Neuronal stem cell (in vitro differentiated cells): ENCODE results near the gene ZFYVE9.

ENCODE experiments used
- DNase-seq: peaks from one replicate; pipeline ENCODE4 v3.0.0-alpha.2; 2013; ENCODE audit warnings: low spot score
- H2AFZ ChIP-seq: one replicate; pipeline ENCODE4 v1.6.1; 2013; ENCODE audit warnings: mild to moderate bottlenecking, low read length, inconsistent platforms
- H2AK5ac ChIP-seq: 2 replicates; pipeline ENCODE4 v1.6.1; 2013; ENCODE audit warnings: low read depth, mild to moderate bottlenecking, inconsistent platforms, low read length, moderate library complexity, mixed read lengths
- H2BK120ac ChIP-seq: 2 replicates; pipeline ENCODE4 v1.6.1; 2013; ENCODE audit warnings: low read depth, mild to moderate bottlenecking, inconsistent platforms, low read length, moderate library complexity, mixed read lengths
- H2BK12ac ChIP-seq: one replicate; pipeline ENCODE4 v1.6.1; 2013; ENCODE audit warnings: low read length, inconsistent platforms
- H2BK15ac ChIP-seq: 2 replicates; pipeline ENCODE4 v1.6.1; 2013; ENCODE audit warnings: mild to moderate bottlenecking, low read length, inconsistent platforms, mixed read lengths
- H2BK5ac ChIP-seq: one replicate; pipeline ENCODE4 v1.6.1; 2013; ENCODE audit warnings: inconsistent platforms, mild to moderate bottlenecking, low read length, moderate library complexity
- H3K14ac ChIP-seq: one replicate; pipeline ENCODE4 v1.6.1; 2013; ENCODE audit warnings: low read length, inconsistent platforms
- H3K18ac ChIP-seq: 2 replicates; pipeline ENCODE4 v1.6.1; 2013; ENCODE audit warnings: low read length, inconsistent platforms
- H3K23ac ChIP-seq: 2 replicates; pipeline ENCODE4 v1.6.1; 2013; ENCODE audit warnings: low read depth, mild to moderate bottlenecking, mixed read lengths, low read length, inconsistent platforms; ENCODE audit not compliant: poor library complexity
- H3K27ac ChIP-seq: replicated peaks from 3 replicates; pipeline ENCODE4 v1.5.1; 2013; ENCODE audit warnings: low read length, inconsistent platforms
- H3K27me3 ChIP-seq, 3 experiments: 2 replicates each; pipeline ENCODE4 v1.6.1; 2013; ENCODE audit warnings: low read length in 3 of 3, mild to moderate bottlenecking in 2 of 3, inconsistent platforms in 1 of 3, low read depth in 1 of 3, mixed read lengths in 1 of 3, moderate library complexity in 1 of 3; ENCODE audit not compliant: control insufficient read depth in 3 of 3, insufficient read depth in 3 of 3
- H3K36me3 ChIP-seq, 2 donors: replicated peaks in 1 of 2; 2 replicates each; pipeline ENCODE4 v1.6.1; 2013; ENCODE audit warnings: low read length in 2 of 2; ENCODE audit not compliant: control insufficient read depth in 2 of 2, insufficient read depth in 2 of 2
- H3K4ac ChIP-seq: 2 replicates; pipeline ENCODE4 v1.6.1; 2013; ENCODE audit warnings: inconsistent platforms, mild to moderate bottlenecking, low read length, moderate library complexity
- H3K4me1 ChIP-seq, 2 donors: 1 replicate in 1 of 2; 2 replicates in 1 of 2; pipeline ENCODE4 v1.6.1; 2013; ENCODE audit warnings: low read length in 2 of 2, low read depth in 1 of 2; ENCODE audit not compliant: control insufficient read depth in 2 of 2, insufficient read depth in 1 of 2
- H3K4me2 ChIP-seq: one replicate; pipeline ENCODE4 v1.6.1; 2013; ENCODE audit warnings: mild to moderate bottlenecking, low read length, inconsistent platforms; ENCODE audit not compliant: insufficient read depth, poor library complexity, severe bottlenecking
- H3K4me3 ChIP-seq, 2 donors: 2 replicates each; pipeline ENCODE4 v1.5.1; 2013; ENCODE audit warnings: low read length in 2 of 2, mild to moderate bottlenecking in 2 of 2, inconsistent platforms in 1 of 2, moderate library complexity in 1 of 2
- H3K79me1 ChIP-seq: one replicate; pipeline ENCODE4 v1.6.1; 2013; ENCODE audit warnings: low read depth, mild to moderate bottlenecking, inconsistent platforms, low read length, moderate library complexity
- H3K9ac ChIP-seq: one replicate; pipeline ENCODE4 v1.6.1; 2013; ENCODE audit warnings: mild to moderate bottlenecking, low read depth, low read length, inconsistent platforms; ENCODE audit not compliant: poor library complexity
- H3K9me3 ChIP-seq, 2 donors: replicated peaks in 1 of 2; 2 replicates each; pipeline versions ENCODE3 to v1.6.1; 2013; ENCODE audit warnings: low read length in 2 of 2, mild to moderate bottlenecking in 2 of 2, inconsistent platforms in 1 of 2, low read depth in 1 of 2, mixed read lengths in 1 of 2, moderate library complexity in 1 of 2; ENCODE audit not compliant: control insufficient read depth in 2 of 2, insufficient read depth in 1 of 2
- H4K8ac ChIP-seq: one replicate; pipeline ENCODE4 v1.6.1; 2013; ENCODE audit warnings: low read depth, mild to moderate bottlenecking, inconsistent platforms, low read length, moderate library complexity
- H4K91ac ChIP-seq: one replicate; pipeline ENCODE4 v1.6.1; 2013; ENCODE audit warnings: low read length, low read depth, mild to moderate bottlenecking, inconsistent platforms; ENCODE audit not compliant: poor library complexity
- WGBS, 2 donors: extraction: QIAGEN DNeasy Blood & Tissue Kit; methylation state at CpG; one replicate each; pipeline ENCODE4 v1.1.7; 2013; ENCODE audit warnings: missing lambda C conversion rate in 2 of 2, mixed read lengths in 1 of 2; ENCODE audit not compliant: insufficient read length in 2 of 2, insufficient replicate concordance in 1 of 2; ENCODE audit errors: extremely low coverage in 2 of 2; 5-methylcytosine and 5-hydroxymethylcytosine counted together

Gene ZFYVE9

DNA sequence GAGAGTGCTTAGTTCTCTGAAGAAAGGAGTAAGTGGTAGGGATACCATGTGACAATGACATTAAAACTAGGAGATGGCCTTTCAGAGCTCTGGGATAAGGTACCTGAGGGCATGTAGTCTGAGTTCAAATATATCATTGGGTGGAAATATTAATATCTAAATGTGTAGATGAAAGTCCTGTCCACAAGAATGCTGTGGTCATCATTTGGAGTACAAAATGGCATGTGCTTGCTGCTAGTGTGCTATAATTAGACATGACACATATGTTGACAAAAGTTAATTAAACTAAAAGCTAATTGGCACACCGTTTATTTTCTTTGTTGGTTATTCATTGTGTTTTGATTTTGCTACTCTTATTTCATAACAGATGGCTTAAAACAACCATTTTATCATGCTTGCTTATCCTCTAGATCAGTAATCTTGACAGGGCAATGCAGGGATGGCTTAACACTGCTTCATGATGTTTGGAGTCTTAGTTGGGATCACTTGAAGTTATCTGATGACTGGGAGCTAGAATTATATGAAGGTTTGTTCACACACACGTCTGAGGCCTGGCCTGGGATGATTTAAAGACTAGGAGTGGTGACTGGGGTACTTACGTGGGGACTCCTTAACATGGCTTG is 193.1 kb downstream of the ZFYVE9 start:
- Histone ChIP-seq H2BK120ac (no peak overlapping the region), H3K4me1 (no peaks in the 10 kb centered on the region), H3K14ac (no peak overlapping the region), H3K4me3 (no peak overlapping the region), H3K4me2 (no peak overlapping the region), H4K8ac (no peak overlapping the region), H3K23ac (no peak overlapping the region), H2BK15ac (no peak overlapping the region), H3K27me3 (no peaks in the 10 kb centered on the region), H2AK5ac (no peak overlapping the region), H3K36me3 (peaks cover 3 to 18% of the 10 kb centered on the region in 2 donors), H3K18ac (no peak overlapping the region), H4K91ac (no peak overlapping the region), H3K9me3 (no peaks in the 10 kb centered on the region), H2BK5ac (no peak overlapping the region), H3K9ac (no peak overlapping the region), H3K4ac (no peak overlapping the region), H3K27ac (no peak overlapping the region), H2AFZ (no peak overlapping the region), H3K79me1 (no peaks in the 10 kb centered on the region), H2BK12ac (no peak overlapping the region)
- WGBS, 2 donors: no CpG with 5 or more reads among the region's 3 CpGs
- DNase-seq: no peak

DNA sequence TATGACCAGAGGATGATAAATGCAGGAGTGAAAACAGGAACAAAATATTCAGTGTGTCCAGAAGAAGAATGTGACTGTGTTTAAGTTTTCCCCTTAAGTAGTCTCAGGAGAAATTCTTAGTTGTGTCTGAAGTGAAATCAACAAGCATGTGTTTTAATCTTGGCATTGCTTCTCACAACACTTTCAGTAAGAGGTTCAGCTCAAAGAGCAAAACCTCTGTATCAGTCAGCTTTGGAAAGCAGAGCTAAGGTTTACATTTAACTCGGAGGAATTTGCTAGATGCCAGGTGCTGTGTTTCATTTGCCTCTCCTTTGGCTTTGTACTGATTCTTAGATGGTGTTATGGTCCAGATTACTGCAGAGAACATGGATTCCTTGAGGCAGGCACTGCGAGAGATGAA is 195.6 kb downstream of the ZFYVE9 start:
- Histone ChIP-seq H3K4me1 (no peaks in the 10 kb centered on the region), H3K36me3 (peaks cover 3 to 24% of the 10 kb centered on the region in 2 donors), H2BK15ac (no peak overlapping the region), H4K91ac (no peak overlapping the region), H3K27ac (no peak overlapping the region), H2BK5ac (no peak overlapping the region), H3K18ac (no peak overlapping the region), H3K23ac (no peak overlapping the region), H3K27me3 (no peaks in the 10 kb centered on the region), H3K9me3 (no peaks in the 10 kb centered on the region), H2AK5ac (no peak overlapping the region), H3K4me2 (no peak overlapping the region), H2BK120ac (no peak overlapping the region), H3K4ac (no peak overlapping the region), H3K4me3 (no peak overlapping the region), H2BK12ac (no peak overlapping the region), H4K8ac (no peak overlapping the region), H3K79me1 (no peaks in the 10 kb centered on the region), H2AFZ (no peak overlapping the region), H3K9ac (no peak overlapping the region), H3K14ac (no peak overlapping the region)
- no peak for DNase-seq
- WGBS, 2 donors: no CpG with 5 or more reads among the region's 2 CpGs

DNA sequence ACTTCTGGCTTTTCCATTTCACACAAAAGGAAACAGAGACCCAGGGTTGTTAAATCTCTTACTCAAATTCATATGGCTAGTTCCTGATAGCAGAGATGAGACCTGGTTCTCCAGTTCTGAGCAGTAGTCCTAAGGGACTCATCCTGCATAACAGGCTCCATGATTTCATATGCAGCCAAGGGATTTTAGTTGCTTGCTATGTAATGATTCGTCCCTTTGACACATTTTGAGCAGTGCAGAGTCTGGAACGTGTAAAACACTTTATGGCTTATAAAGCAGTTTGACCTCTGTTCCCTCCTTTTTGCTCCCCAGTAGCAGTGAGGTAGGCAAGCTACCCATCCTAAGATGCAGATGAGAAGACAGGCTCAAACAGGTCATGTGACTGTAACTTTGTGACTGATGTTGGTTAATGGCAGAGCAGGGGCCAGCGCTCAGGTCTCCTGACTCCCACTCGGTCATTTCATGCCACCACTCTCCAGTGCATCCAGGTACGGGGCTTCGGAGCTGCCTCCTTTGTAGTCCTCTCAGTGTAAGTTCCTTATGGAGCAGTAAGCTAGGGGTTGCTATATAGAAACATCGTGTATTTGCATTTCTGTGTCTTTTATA is 199.9 kb downstream of the ZFYVE9 start:
- H3K4me1 ChIP-seq: no peaks in the 10 kb centered on the region
- no peak overlapping the region for H4K91ac ChIP-seq
- H2BK15ac ChIP-seq: no peak overlapping the region
- no peak overlapping the region for H3K18ac ChIP-seq
- H3K36me3 ChIP-seq: peaks cover 7 to 33% of the 10 kb centered on the region in 2 donors
- H2BK12ac ChIP-seq: no peak overlapping the region
- no peak overlapping the region for H3K23ac ChIP-seq
- DNase-seq: no peak
- H3K9ac ChIP-seq: no peak overlapping the region
- H3K27me3 ChIP-seq: no peaks in the 10 kb centered on the region
- H4K8ac ChIP-seq: no peak overlapping the region
- no peak overlapping the region for H2AK5ac ChIP-seq
- no peaks in the 10 kb centered on the region for H3K79me1 ChIP-seq
- H3K9me3 ChIP-seq: no peaks in the 10 kb centered on the region
- H3K4ac ChIP-seq: no peak overlapping the region
- no peak overlapping the region for H3K27ac ChIP-seq
- H3K14ac ChIP-seq: no peak overlapping the region
- no peak overlapping the region for H3K4me2 ChIP-seq
- H2AFZ ChIP-seq: no peak overlapping the region
- no peak overlapping the region for H2BK120ac ChIP-seq
- WGBS, 2 donors: no CpG with 5 or more reads among the region's 7 CpGs
- no peak overlapping the region for H2BK5ac ChIP-seq
- H3K4me3 ChIP-seq: no peak overlapping the region

GRCh38 chr1:52343979-52344378 is 202.1 kb downstream of the ZFYVE9 start:
- no peak overlapping the region for H3K4me3 ChIP-seq
- H2BK15ac ChIP-seq: no peak overlapping the region
- no peak overlapping the region for H3K14ac ChIP-seq
- no peak for DNase-seq
- H3K9ac ChIP-seq: no peak overlapping the region
- no peak overlapping the region for H3K18ac ChIP-seq
- no peak overlapping the region for H2AFZ ChIP-seq
- H2BK120ac ChIP-seq: no peak overlapping the region
- H4K8ac ChIP-seq: no peak overlapping the region
- no peaks in the 10 kb centered on the region for H3K27me3 ChIP-seq
- H3K36me3 ChIP-seq: peaks cover 4 to 32% of the 10 kb centered on the region in 2 donors
- no peaks in the 10 kb centered on the region for H3K79me1 ChIP-seq
- no peak overlapping the region for H3K23ac ChIP-seq
- no peak overlapping the region for H3K27ac ChIP-seq
- no peaks in the 10 kb centered on the region for H3K4me1 ChIP-seq
- no peak overlapping the region for H3K4ac ChIP-seq
- no peak overlapping the region for H2AK5ac ChIP-seq
- no peak overlapping the region for H2BK5ac ChIP-seq
- H3K9me3 ChIP-seq: no peaks in the 10 kb centered on the region
- no peak overlapping the region for H2BK12ac ChIP-seq
- no CpG with 5 or more reads among the region's 3 CpGs for WGBS, 2 donors
- no peak overlapping the region for H3K4me2 ChIP-seq
- no peak overlapping the region for H4K91ac ChIP-seq
